Measurements from ENCODE around the gene MYOCOS. TPM values are rescaled to one million over a fixed set of nuclear protein-coding genes. Genes with fewer than 3 reads are reported as not detected.

MYOCOS gene
- total RNA-seq = under 1 TPM; under 0.01 TPM

GRCh38 chr1:171622152-171622462, at the start of gene MYOCOS:
MYOCOS (plus strand) TSS chr1:171622243; CDS start chr1:171623884, 1,641 bp downstream.

DNA sequence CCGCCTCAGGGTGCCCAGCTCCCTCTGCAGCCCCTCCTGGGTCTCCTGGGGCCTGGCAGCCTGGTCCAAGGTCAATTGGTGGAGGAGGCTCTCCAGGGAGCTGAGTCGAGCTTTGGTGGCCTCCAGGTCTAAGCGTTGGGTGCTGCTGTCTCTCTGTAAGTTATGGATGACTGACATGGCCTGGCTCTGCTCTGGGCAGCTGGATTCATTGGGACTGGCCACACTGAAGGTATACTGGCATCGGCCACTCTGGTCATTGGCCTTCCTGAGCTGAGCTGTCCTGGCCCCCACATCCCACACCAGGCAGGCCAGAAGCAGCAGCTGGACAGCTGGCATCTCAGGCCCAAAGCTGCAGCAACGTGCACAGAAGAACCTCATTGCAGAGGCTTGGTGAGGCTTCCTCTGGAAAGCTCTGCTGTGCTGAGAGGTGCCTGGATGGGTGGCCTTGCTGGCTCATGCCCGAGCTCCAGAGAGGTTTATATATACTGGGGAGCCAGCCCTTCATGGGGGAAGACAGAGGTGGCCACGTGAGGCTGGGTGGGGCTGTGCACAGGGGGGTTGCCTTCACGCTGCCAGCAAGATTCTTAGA, 30.3 kb downstream of the MYOCOS start, which contains the start of gene MYOC:
Gene MYOC, minus strand, starts transcription at position 455 of the 589 bp plus-strand sequence. Its CDS starts 77 bp downstream, at position 378.

Other genes with a start within 250 kb of the MYOCOS start
- 10 to 100 TPM; 43.4 to 64.6 TPM for gene PRRC2C, start 136.7 kb upstream of the MYOCOS start, total RNA-seq
- gene MYOC, start 30.4 kb downstream of the MYOCOS start, total RNA-seq = not detected
- gene VAMP4, start 119.8 kb downstream of the MYOCOS start, total RNA-seq = 1 to 10 TPM; 8.3 to 9.3 TPM
- gene METTL13, start 159.4 kb downstream of the MYOCOS start, total RNA-seq = 10 to 100 TPM; 17.2 to 29.0 TPM
- gene DNM3, start 219.3 kb downstream of the MYOCOS start, total RNA-seq = 10 to 100 TPM in 1 of 2 donors, 1 to 10 TPM in 1; 8.3 to 11.7 TPM